MM.1S (cell line): ENCODE results near the gene SIL1.

Experiments
- CTCF ChIP-seq: fragments of 300-600 bp; sonication (generic); IDR thresholded peaks from 2 replicates; pipeline ENCODE4 v1.5.1; 2016; ENCODE audit warnings: antibody characterized with exemption, low read length, mixed read lengths
- EZH2 ChIP-seq: fragments of 300-600 bp; sonication (generic); optimal IDR thresholded peaks from 2 replicates; pipeline ENCODE3; 2017; ENCODE audit warnings: low read depth, mild to moderate bottlenecking, antibody characterized with exemption, low read length, mixed read lengths
- EZH2phosphoT487 ChIP-seq: fragments of 300-600 bp; sonication (generic); IDR thresholded peaks from 2 replicates; pipeline ENCODE4 v1.6.1; 2018; ENCODE audit warnings: antibody characterized with exemption, low read length

- TF ChIP-seq CTCF: no peak
- TF ChIP-seq EZH2: no peak
- TF ChIP-seq EZH2phosphoT487: no peak
Measured at GRCh38 chr5:139082813-139083498, 115.2 kb downstream of the SIL1 start.
